22Rv1 (cell line): ENCODE results near the gene CLRN3.

Source experiments
- ZFX ChIP-seq: fragments of 450-650 bp; IDR thresholded peaks from 2 replicates; pipeline ENCODE4 v1.6.1; 2017; ENCODE audit warnings: antibody characterized with exemption, borderline replicate concordance
- TF ChIP-seq, protein P1 (sequence below): fragments of 450-650 bp; IDR thresholded peaks from 2 replicates; pipeline ENCODE4 v1.5.1; 2017; ENCODE audit warnings: mild to moderate bottlenecking

GRCh38 chr10:127852456-127852855, 40.3 kb downstream of the CLRN3 start:
- TF ChIP-seq, protein P1, sequence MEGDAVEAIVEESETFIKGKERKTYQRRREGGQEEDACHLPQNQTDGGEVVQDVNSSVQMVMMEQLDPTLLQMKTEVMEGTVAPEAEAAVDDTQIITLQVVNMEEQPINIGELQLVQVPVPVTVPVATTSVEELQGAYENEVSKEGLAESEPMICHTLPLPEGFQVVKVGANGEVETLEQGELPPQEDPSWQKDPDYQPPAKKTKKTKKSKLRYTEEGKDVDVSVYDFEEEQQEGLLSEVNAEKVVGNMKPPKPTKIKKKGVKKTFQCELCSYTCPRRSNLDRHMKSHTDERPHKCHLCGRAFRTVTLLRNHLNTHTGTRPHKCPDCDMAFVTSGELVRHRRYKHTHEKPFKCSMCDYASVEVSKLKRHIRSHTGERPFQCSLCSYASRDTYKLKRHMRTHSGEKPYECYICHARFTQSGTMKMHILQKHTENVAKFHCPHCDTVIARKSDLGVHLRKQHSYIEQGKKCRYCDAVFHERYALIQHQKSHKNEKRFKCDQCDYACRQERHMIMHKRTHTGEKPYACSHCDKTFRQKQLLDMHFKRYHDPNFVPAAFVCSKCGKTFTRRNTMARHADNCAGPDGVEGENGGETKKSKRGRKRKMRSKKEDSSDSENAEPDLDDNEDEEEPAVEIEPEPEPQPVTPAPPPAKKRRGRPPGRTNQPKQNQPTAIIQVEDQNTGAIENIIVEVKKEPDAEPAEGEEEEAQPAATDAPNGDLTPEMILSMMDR = no peak
- no peak for TF ChIP-seq ZFX
